Keratinocyte (primary cell): ENCODE results near the gene SUPT5H. TPM values are rescaled to one million over a fixed set of nuclear protein-coding genes. Genes with fewer than 3 reads are reported as not detected.

Experiments used
- DNase-seq: peaks from one replicate; pipeline ENCODE4 v3.0.0-alpha.2; 2011; ENCODE audit warnings: low read depth, missing footprints, low spot score
- FAIRE-seq: peaks from 2 replicates; lab custom pipeline; 2011; peaks lifted over from hg19 to GRCh38; lab: Jason Lieb, UNC
- H2AFZ ChIP-seq: 2 replicates; pipeline ENCODE4 v1.6.0; 2012; ENCODE audit warnings: low read length, control low read depth, inconsistent platforms; ENCODE audit not compliant: control insufficient read depth
- H3K27ac ChIP-seq: 2 replicates; pipeline ENCODE4 v1.5.1; 2011; ENCODE audit warnings: low read length; ENCODE audit not compliant: control insufficient read depth, insufficient read depth
- H3K27me3 ChIP-seq: 3 replicates; pipeline ENCODE4 v1.6.0; 2011; ENCODE audit warnings: low read length; ENCODE audit not compliant: control insufficient read depth, insufficient read depth; ENCODE audit errors: extremely low read depth
- H3K36me3 ChIP-seq, 2 experiments: 2 replicates in 1 of 2; 3 replicates in 1 of 2; pipeline ENCODE4 v1.5.1; 2011; ENCODE audit warnings: low read length in 2 of 2, mild to moderate bottlenecking in 1 of 2; ENCODE audit not compliant: control insufficient read depth in 2 of 2, insufficient read depth in 2 of 2; ENCODE audit errors: extremely low read depth in 1 of 2
- H3K4me1 ChIP-seq: 3 replicates; pipeline ENCODE4 v1.5.1; 2011; ENCODE audit warnings: low read length; ENCODE audit not compliant: control insufficient read depth, insufficient read depth; ENCODE audit errors: extremely low read depth
- H3K4me2 ChIP-seq: 3 replicates; pipeline ENCODE4 v1.6.0; 2011; ENCODE audit warnings: low read depth, low read length; ENCODE audit not compliant: control insufficient read depth, insufficient read depth; ENCODE audit errors: extremely low read depth
- H3K4me3 ChIP-seq, 3 experiments: fragments of 200-600 bp in 1 of 3; sonication (generic) in 1 of 3; 2 replicates in 2 of 3; 3 replicates in 1 of 3; pipeline ENCODE4 v1.5.1; 2011 to 2016; ENCODE audit warnings: low read length in 3 of 3, mild to moderate bottlenecking in 3 of 3, control low read depth in 2 of 3, inconsistent platforms in 1 of 3, low read depth in 1 of 3, mixed read lengths in 1 of 3, mixed run types in 1 of 3, moderate library complexity in 1 of 3; ENCODE audit not compliant: control insufficient read depth in 2 of 3, insufficient read depth in 2 of 3; ENCODE audit errors: extremely low read depth in 1 of 3
- H3K79me2 ChIP-seq: 2 replicates; pipeline ENCODE4 v1.6.0; 2012; ENCODE audit warnings: low read length; ENCODE audit not compliant: control insufficient read depth, insufficient read depth
- H3K9ac ChIP-seq: 3 replicates; pipeline ENCODE4 v1.6.0; 2011; ENCODE audit warnings: low read length; ENCODE audit not compliant: control insufficient read depth, insufficient read depth; ENCODE audit errors: extremely low read depth
- H3K9me1 ChIP-seq: 3 replicates; pipeline ENCODE4 v1.6.0; 2011; ENCODE audit warnings: low read length; ENCODE audit not compliant: control insufficient read depth, insufficient read depth; ENCODE audit errors: extremely low read depth
- H3K9me3 ChIP-seq: 2 replicates; pipeline ENCODE4 v1.5.1; 2012; ENCODE audit warnings: low read depth, low read length; ENCODE audit not compliant: control insufficient read depth
- H4K20me1 ChIP-seq: 3 replicates; pipeline ENCODE4 v1.6.0; 2011; ENCODE audit warnings: low read length; ENCODE audit not compliant: control insufficient read depth, insufficient read depth; ENCODE audit errors: extremely low read depth
- CTCF ChIP-seq, 3 experiments: IDR thresholded peaks in 1 of 3; conservative IDR thresholded peaks in 1 of 3; optimal IDR thresholded peaks in 1 of 3; 2 replicates in 2 of 3; 3 replicates in 1 of 3; pipeline versions ENCODE3 to v1.5.1; 2011; ENCODE audit warnings: low read length in 3 of 3, mild to moderate bottlenecking in 3 of 3, moderate library complexity in 2 of 3, control low read depth in 1 of 3, inconsistent platforms in 1 of 3; ENCODE audit not compliant: insufficient read depth in 2 of 3; ENCODE audit errors: extremely low read depth in 1 of 3
- EZH2 ChIP-seq: IDR thresholded peaks from one replicate; pipeline ENCODE4 v1.6.1; 2012; ENCODE audit warnings: inconsistent platforms, mild to moderate bottlenecking, low read length, moderate library complexity
- dilution Hi-C: fragments of 300-500 bp; cut with MboI; formaldehyde crosslinking; loops from one replicate; pipeline ENCODE4 v1.7.0; 2020; ENCODE audit warnings: low sequenced_read_pairs; ENCODE audit not compliant: extremely low pct_ligation_motif_present
- polyA plus RNA-seq, 5 experiments: library from polyadenylated mRNA; depleted of rRNA in 3 of 5; stranded (reverse) in 3 of 5; stranded (forward) in 1 of 5; unstranded in 1 of 5; fragments of >200 nt; gene quantifications; 1 replicate in 1 of 5; 2 replicates in 3 of 5; 3 replicates in 1 of 5; pipeline versions ENCODE4 v1.2.1 to v1.2.3, GENCODE V29; 2011 to 2012; ENCODE audit warnings: missing spikeins in 2 of 5, low read depth in 1 of 5, low replicate concordance in 1 of 5

The SUPT5H gene
- polyA plus RNA-seq, 1 donor (not counting 4 experiments of a cell fraction or from before 2014, with no cell fraction given): 63.2 TPM

DNA sequence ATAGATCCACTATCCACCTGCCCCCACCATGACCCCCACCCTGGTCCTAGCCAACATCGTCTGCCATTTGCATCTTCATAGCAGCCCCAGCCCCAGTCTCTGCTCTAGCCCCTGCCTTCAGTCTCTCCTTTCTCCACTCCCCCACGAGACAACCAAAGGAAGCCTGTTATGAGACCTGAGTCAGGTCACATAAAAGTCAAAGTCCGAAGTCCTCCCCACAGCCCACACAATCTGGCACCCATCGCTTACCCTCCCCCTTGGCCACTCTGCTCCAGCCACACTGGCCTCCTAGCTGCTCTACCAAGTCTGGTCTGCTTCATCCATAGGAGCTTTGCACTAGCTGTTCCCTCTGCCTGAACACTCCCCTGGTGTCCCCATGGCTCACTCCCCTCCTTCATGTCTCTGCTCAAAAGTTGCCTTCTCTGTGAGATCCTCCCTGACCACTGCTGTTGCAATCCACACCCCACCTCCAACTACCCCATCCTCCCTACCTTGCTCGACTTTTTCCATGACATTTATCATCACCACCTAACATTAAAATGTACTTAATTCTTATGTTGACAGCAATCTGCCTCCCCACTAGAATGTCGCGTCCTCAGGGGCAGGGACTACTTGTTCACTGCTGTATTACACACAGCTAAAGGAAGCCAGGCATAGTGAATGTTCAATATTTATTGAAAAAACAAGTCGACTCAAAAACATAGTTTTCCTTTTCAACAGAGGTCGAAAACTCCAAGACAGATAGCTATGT lies 34.1 kb upstream of the SUPT5H start:
- TF ChIP-seq EZH2: no peak
- no peak for TF ChIP-seq CTCF (optimal IDR thresholded peaks at IDR 0.05 in 1 of 3, IDR thresholded peaks at IDR 0.05 in 1 of 3, conservative IDR thresholded peaks at IDR 0.05 in 1 of 3; ENCODE audit: extremely low read depth in 1 of 3, insufficient read depth in 2 of 3, low read length in 3 of 3)
- Histone ChIP-seq H3K9ac (peak overlapping the region; percentile 93), H3K4me2 (peak overlapping the region; percentile 65), H3K36me3 (peaks cover 8 to 18% of the 10 kb centered on the region in 2 experiments), H3K9me3 (no peaks in the 10 kb centered on the region), H3K4me1 (peaks cover 21% of the 10 kb centered on the region), H3K27me3 (no peaks in the 10 kb centered on the region), H2AFZ (no peak overlapping the region), H3K27ac (peak overlapping the region; percentile 88), H4K20me1 (peaks cover 4% of the 10 kb centered on the region), H3K9me1 (no peaks in the 10 kb centered on the region), H3K4me3 (peak overlapping the region in 2 of 3 experiments; percentile 11 to 50), H3K79me2 (peaks cover 24% of the 10 kb centered on the region)
- FAIRE-seq: no peak
- dilution Hi-C loops: no loop called here
- no peak for DNase-seq

DNA sequence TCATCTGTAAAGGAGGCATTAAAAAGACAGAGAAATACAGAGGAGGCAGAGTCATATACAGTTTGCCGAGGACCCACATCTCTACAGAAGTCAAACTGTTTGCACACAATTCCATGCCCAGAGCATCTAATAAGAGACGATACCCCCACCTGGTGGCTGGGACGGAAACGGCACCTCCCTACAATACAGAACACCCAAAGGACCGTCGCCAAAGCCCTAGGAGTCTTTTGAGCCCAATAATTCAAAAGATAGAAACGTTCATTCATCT lies 33.6 kb upstream of the SUPT5H start:
- TF ChIP-seq EZH2 (no peak), CTCF (optimal IDR thresholded peaks at IDR 0.05 in 1 of 3, IDR thresholded peaks at IDR 0.05 in 1 of 3, conservative IDR thresholded peaks at IDR 0.05 in 1 of 3; ENCODE audit: extremely low read depth in 1 of 3, insufficient read depth in 2 of 3, low read length in 3 of 3) (peak; percentile 79 to 94 (median 93))
- H4K20me1 ChIP-seq: peaks cover 4% of the 10 kb centered on the region
- no peaks in the 10 kb centered on the region for H3K27me3 ChIP-seq
- peaks cover 23% of the 10 kb centered on the region for H3K79me2 ChIP-seq
- H3K4me3 ChIP-seq: peak overlapping the region in 2 of 3 experiments; percentile 11 to 50
- dilution Hi-C loops: no loop called here
- DNase-seq (no peak), FAIRE-seq (peak; percentile 71)
- peaks cover 8 to 18% of the 10 kb centered on the region in 2 experiments for H3K36me3 ChIP-seq
- no peaks in the 10 kb centered on the region for H3K9me1 ChIP-seq
- peaks cover 20% of the 10 kb centered on the region for H3K4me1 ChIP-seq
- no peaks in the 10 kb centered on the region for H3K9me3 ChIP-seq
- H3K9ac ChIP-seq: peak overlapping the region; percentile 93
- H3K4me2 ChIP-seq: peak overlapping the region; percentile 65
- no peak overlapping the region for H2AFZ ChIP-seq
- peak overlapping the region; percentile 88 for H3K27ac ChIP-seq
